Endothelial cell (in vitro differentiated cells): ENCODE results near the gene AURKAIP1. TPM values are rescaled to one million over a fixed set of nuclear protein-coding genes. Genes with fewer than 3 reads are reported as not detected.
A peak's percentile ranks its signal among the peaks of the same experiment; 100 is the strongest.
"Not testable (repeated sequence)": the region's sequence is repeated elsewhere in the genome, so short reads cannot be mapped to it uniquely, and the experiment has no call there.

ENCODE experiments used
- DNase-seq: peaks from one replicate; pipeline ENCODE4 v3.0.0; 2021; ENCODE audit warnings: low spot score
- H3K27ac Mint-ChIP-seq: one replicate; pipeline ENCODE4 v1.8.0; 2021; ENCODE audit warnings: mixed read lengths, inconsistent platforms; ENCODE audit not compliant: unreplicated experiment
- H3K27me3 Mint-ChIP-seq: one replicate; pipeline ENCODE4 v1.8.0; 2021; ENCODE audit warnings: mild to moderate bottlenecking, moderate library complexity, mixed read lengths, inconsistent platforms; ENCODE audit not compliant: unreplicated experiment
- H3K36me3 Mint-ChIP-seq: one replicate; pipeline ENCODE4 v1.8.0; 2021; ENCODE audit warnings: mild to moderate bottlenecking, low read depth, mixed read lengths, inconsistent platforms; ENCODE audit not compliant: unreplicated experiment
- H3K4me1 Mint-ChIP-seq: one replicate; pipeline ENCODE4 v1.8.0; 2021; ENCODE audit warnings: mild to moderate bottlenecking, mixed read lengths, inconsistent platforms; ENCODE audit not compliant: unreplicated experiment
- H3K4me3 Mint-ChIP-seq: one replicate; pipeline ENCODE4 v1.8.0; 2021; ENCODE audit warnings: mild to moderate bottlenecking, mixed read lengths, inconsistent platforms; ENCODE audit not compliant: unreplicated experiment
- H3K9me3 Mint-ChIP-seq: one replicate; pipeline ENCODE4 v1.8.0; 2021; ENCODE audit warnings: mixed read lengths, inconsistent platforms; ENCODE audit not compliant: unreplicated experiment
- CTCF ChIP-seq: fragments of 200-600 bp; sonication (generic); IDR thresholded peaks from one replicate; pipeline ENCODE4 v1.5.0; 2021; ENCODE audit warnings: antibody characterized with exemption; ENCODE audit not compliant: unreplicated experiment
- total RNA-seq: library from RNA; stranded (reverse); fragmentation: NEBNext Ultra II Directional; extraction: Animal tissue kit (Norgen Biotek cat#: 25700); gene quantifications from one replicate; pipeline ENCODE4 v1.2.1, GENCODE V29; 2021; ENCODE audit not compliant: unreplicated experiment

Gene AURKAIP1
- total RNA-seq, 1 donor from 2014 or later, result 128 TPM

- H3K27me3 Mint-ChIP-seq, result no peaks in the 10 kb centered on the region
- peak overlapping the region; percentile 79 for H3K4me3 Mint-ChIP-seq
- no peaks in the 10 kb centered on the region for H3K9me3 Mint-ChIP-seq
- peaks cover 9% of the 10 kb centered on the region for H3K4me1 Mint-ChIP-seq
- no peak for DNase-seq
- peaks cover 62% of the 10 kb centered on the region for H3K36me3 Mint-ChIP-seq
- no peak overlapping the region for H3K27ac Mint-ChIP-seq
- TF ChIP-seq CTCF, result no peak
Measured at GRCh38 chr1:1390675-1391074, 15.7 kb upstream of the AURKAIP1 start.

- Mint-ChIP-seq H3K27ac (no peak overlapping the region), H3K9me3 (no peaks in the 10 kb centered on the region), H3K4me3 (no peak overlapping the region), H3K27me3 (peaks cover 3% of the 10 kb centered on the region), H3K4me1 (peaks cover 5% of the 10 kb centered on the region), H3K36me3 (peaks cover 47% of the 10 kb centered on the region)
- TF ChIP-seq CTCF, result no peak
- DNase-seq, result no peak
Measured at GRCh38 chr1:1388078-1388472, 13.1 kb upstream of the AURKAIP1 start.

- no peak overlapping the region for H3K4me3 Mint-ChIP-seq
- DNase-seq, result no peak
- TF ChIP-seq CTCF, result no peak
- peaks cover 5% of the 10 kb centered on the region for H3K4me1 Mint-ChIP-seq
- H3K36me3 Mint-ChIP-seq, result peaks cover 46% of the 10 kb centered on the region
- H3K9me3 Mint-ChIP-seq, result no peaks in the 10 kb centered on the region
- peaks cover 3% of the 10 kb centered on the region for H3K27me3 Mint-ChIP-seq
- H3K27ac Mint-ChIP-seq, result no peak overlapping the region
Measured at GRCh38 chr1:1387098-1388077, 12.4 kb upstream of the AURKAIP1 start.

GRCh38 chr1:1385931-1386330 is 10.9 kb upstream of the AURKAIP1 start:
- Mint-ChIP-seq H3K4me3 (no peak overlapping the region), H3K36me3 (peaks cover 42% of the 10 kb centered on the region), H3K9me3 (no peaks in the 10 kb centered on the region), H3K27me3 (peaks cover 3% of the 10 kb centered on the region), H3K27ac (no peak overlapping the region), H3K4me1 (peaks cover under 1% of the 10 kb centered on the region)
- DNase-seq, result no peak
- TF ChIP-seq CTCF, result no peak

GRCh38 chr1:1385339-1385738 is 10.3 kb upstream of the AURKAIP1 start:
- H3K4me1 Mint-ChIP-seq, DNase-seq, H3K9me3 Mint-ChIP-seq, H3K27ac Mint-ChIP-seq, H3K4me3 Mint-ChIP-seq, H3K27me3 Mint-ChIP-seq: not testable (repeated sequence)
- peaks cover 37% of the 10 kb centered on the region for H3K36me3 Mint-ChIP-seq
